Measurements from ENCODE around the gene AFTPH.

The AFTPH gene

DNA sequence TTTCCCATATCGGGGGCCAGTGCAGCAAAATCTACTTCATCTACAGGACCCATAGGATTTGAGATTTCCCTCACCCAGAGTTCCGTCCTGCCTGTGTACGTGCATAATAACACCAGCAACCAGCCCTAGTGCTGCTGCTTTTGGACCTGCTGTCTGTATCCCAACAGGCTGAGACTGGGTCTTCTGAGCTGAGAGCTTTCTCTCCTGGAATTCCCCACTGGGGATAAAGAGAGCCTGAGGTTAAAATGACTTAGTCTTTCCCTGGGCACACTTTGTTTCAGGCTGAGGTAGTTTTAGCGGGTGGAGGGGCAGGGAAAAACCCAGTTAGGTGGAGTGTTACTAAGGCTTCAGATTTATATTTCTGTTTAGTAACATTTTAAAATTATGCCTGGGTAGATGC is 67.1 kb downstream of the AFTPH start:
- no peak for TF ChIP-seq TAF1 (IDR thresholded peaks at IDR 0.05; ENCODE audit: low read depth)
- TF ChIP-seq TCF12 (IDR thresholded peaks at IDR 0.05; ENCODE audit: low read depth): no peak
- TF ChIP-seq NFIC (IDR thresholded peaks at IDR 0.05): no peak
- TF ChIP-seq EP300 (IDR thresholded peaks at IDR 0.05; ENCODE audit: borderline replicate concordance): no peak
- no peak for TF ChIP-seq RAD21 (IDR thresholded peaks at IDR 0.05; ENCODE audit: low read depth)
- TF ChIP-seq YY1 (IDR thresholded peaks at IDR 0.05; ENCODE audit: low read depth): no peak
- TF ChIP-seq, protein P1, sequence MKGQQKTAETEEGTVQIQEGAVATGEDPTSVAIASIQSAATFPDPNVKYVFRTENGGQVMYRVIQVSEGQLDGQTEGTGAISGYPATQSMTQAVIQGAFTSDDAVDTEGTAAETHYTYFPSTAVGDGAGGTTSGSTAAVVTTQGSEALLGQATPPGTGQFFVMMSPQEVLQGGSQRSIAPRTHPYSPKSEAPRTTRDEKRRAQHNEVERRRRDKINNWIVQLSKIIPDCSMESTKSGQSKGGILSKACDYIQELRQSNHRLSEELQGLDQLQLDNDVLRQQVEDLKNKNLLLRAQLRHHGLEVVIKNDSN (IDR thresholded peaks at IDR 0.05): no peak
- TF ChIP-seq, protein P2, sequence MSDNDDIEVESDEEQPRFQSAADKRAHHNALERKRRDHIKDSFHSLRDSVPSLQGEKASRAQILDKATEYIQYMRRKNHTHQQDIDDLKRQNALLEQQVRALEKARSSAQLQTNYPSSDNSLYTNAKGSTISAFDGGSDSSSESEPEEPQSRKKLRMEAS (IDR thresholded peaks at IDR 0.05): no peak
- no peak for TF ChIP-seq EGR1 (IDR thresholded peaks at IDR 0.05)
- TF ChIP-seq, protein P3, sequence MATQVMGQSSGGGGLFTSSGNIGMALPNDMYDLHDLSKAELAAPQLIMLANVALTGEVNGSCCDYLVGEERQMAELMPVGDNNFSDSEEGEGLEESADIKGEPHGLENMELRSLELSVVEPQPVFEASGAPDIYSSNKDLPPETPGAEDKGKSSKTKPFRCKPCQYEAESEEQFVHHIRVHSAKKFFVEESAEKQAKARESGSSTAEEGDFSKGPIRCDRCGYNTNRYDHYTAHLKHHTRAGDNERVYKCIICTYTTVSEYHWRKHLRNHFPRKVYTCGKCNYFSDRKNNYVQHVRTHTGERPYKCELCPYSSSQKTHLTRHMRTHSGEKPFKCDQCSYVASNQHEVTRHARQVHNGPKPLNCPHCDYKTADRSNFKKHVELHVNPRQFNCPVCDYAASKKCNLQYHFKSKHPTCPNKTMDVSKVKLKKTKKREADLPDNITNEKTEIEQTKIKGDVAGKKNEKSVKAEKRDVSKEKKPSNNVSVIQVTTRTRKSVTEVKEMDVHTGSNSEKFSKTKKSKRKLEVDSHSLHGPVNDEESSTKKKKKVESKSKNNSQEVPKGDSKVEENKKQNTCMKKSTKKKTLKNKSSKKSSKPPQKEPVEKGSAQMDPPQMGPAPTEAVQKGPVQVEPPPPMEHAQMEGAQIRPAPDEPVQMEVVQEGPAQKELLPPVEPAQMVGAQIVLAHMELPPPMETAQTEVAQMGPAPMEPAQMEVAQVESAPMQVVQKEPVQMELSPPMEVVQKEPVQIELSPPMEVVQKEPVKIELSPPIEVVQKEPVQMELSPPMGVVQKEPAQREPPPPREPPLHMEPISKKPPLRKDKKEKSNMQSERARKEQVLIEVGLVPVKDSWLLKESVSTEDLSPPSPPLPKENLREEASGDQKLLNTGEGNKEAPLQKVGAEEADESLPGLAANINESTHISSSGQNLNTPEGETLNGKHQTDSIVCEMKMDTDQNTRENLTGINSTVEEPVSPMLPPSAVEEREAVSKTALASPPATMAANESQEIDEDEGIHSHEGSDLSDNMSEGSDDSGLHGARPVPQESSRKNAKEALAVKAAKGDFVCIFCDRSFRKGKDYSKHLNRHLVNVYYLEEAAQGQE (IDR thresholded peaks at IDR 0.05; ENCODE audit: low read depth): no peak
- TF ChIP-seq CREB1 (IDR thresholded peaks at IDR 0.05; ENCODE audit: low read depth): no peak
- no peak for TF ChIP-seq CEBPB (IDR thresholded peaks at IDR 0.05)
- TF ChIP-seq FOXM1 (IDR thresholded peaks at IDR 0.05; ENCODE audit: borderline replicate concordance, low read depth): no peak
- no peak for TF ChIP-seq TEAD4 (IDR thresholded peaks at IDR 0.05)
- no peak for TF ChIP-seq ZBTB7A (IDR thresholded peaks at IDR 0.05; ENCODE audit: low read depth)

DNA sequence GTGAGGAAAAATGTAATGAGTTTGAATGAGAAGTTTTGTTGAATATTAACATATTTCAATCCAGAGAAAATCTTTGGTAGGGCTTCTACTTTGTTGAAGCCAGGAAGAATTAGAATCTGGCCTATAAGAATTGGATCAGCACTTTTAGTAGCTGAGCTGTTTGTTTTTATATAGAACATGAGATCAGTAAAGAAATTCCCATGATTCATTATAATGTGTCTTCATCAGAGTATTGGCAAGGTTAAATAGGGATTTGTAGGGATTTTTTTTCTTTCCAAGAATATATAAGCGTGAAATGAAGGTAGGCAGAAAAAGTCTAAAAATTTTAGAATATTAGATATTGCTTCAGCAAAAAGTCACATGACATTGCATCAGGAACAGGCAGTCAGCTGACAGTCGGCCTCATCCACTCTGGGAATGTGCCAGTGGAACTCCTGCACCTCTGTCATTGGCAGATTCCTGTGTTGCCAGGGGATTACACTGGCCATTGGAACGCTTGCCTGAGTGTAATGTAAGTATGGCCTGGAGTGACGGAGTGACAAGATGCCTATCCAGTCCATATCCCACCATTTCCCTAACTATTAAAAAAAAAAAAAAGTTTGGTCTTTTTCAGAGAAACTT is 69.0 kb downstream of the AFTPH start:
- no peak for TF ChIP-seq RAD21 (IDR thresholded peaks at IDR 0.05; ENCODE audit: low read depth)
- no peak for TF ChIP-seq EGR1 (IDR thresholded peaks at IDR 0.05)
- no peak for TF ChIP-seq CREB1 (IDR thresholded peaks at IDR 0.05; ENCODE audit: low read depth)
- no peak for TF ChIP-seq TEAD4 (IDR thresholded peaks at IDR 0.05)
- TF ChIP-seq FOXM1 (IDR thresholded peaks at IDR 0.05; ENCODE audit: borderline replicate concordance, low read depth): no peak
- TF ChIP-seq, protein P2 (IDR thresholded peaks at IDR 0.05): no peak

- TF ChIP-seq RAD21 (IDR thresholded peaks at IDR 0.05; ENCODE audit: low read depth) (no peak), YY1 (IDR thresholded peaks at IDR 0.05; ENCODE audit: low read depth) (no peak), CEBPB (IDR thresholded peaks at IDR 0.05) (no peak)
Measured at GRCh38 chr2:64594226-64594989, 70.3 kb downstream of the AFTPH start.

- TF ChIP-seq, protein P3 (IDR thresholded peaks at IDR 0.05; ENCODE audit: low read depth): no peak
- TF ChIP-seq RAD21 (IDR thresholded peaks at IDR 0.05; ENCODE audit: low read depth): peak; percentile 65
Measured at GRCh38 chr2:64595397-64596176, 71.5 kb downstream of the AFTPH start.

DNA sequence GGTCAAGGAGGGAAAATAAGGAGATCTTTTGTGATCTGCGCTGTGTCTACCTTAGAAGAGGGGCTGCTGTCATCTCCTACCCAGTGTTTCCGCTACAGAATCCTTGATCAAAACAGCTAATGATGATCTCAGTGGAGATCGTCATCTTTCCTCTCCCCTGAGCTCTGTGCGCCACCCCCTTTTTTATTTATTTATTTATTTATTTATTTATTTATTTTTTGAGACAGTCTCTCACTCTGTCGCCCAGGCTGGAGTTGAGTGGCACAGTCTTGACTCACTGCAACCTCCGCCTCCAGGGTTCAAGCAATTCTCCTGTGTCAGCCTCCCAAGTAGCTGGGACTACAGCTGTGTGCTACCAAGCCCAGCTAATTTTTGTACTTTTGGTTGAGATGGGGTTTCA is 74.1 kb downstream of the AFTPH start:
- TF ChIP-seq CEBPB (IDR thresholded peaks at IDR 0.05) (no peak), TAF1 (IDR thresholded peaks at IDR 0.05; ENCODE audit: low read depth) (no peak)

- TF ChIP-seq, protein P1 (IDR thresholded peaks at IDR 0.05): no peak
- TF ChIP-seq CEBPB (IDR thresholded peaks at IDR 0.05) (no peak), ZBTB7A (IDR thresholded peaks at IDR 0.05; ENCODE audit: low read depth) (no peak), EGR1 (IDR thresholded peaks at IDR 0.05) (no peak), FOXM1 (IDR thresholded peaks at IDR 0.05; ENCODE audit: borderline replicate concordance, low read depth) (no peak), NFIC (IDR thresholded peaks at IDR 0.05) (no peak), YY1 (IDR thresholded peaks at IDR 0.05; ENCODE audit: low read depth) (no peak), TCF12 (IDR thresholded peaks at IDR 0.05; ENCODE audit: low read depth) (no peak), TAF1 (IDR thresholded peaks at IDR 0.05; ENCODE audit: low read depth) (no peak), EP300 (IDR thresholded peaks at IDR 0.05; ENCODE audit: borderline replicate concordance) (no peak), CREB1 (IDR thresholded peaks at IDR 0.05; ENCODE audit: low read depth) (no peak), TEAD4 (IDR thresholded peaks at IDR 0.05) (no peak), RAD21 (IDR thresholded peaks at IDR 0.05; ENCODE audit: low read depth) (no peak)
- TF ChIP-seq, protein P3 (IDR thresholded peaks at IDR 0.05; ENCODE audit: low read depth): no peak
- TF ChIP-seq, protein P2 (IDR thresholded peaks at IDR 0.05): no peak
Measured at GRCh38 chr2:64599469-64599868, 75.3 kb downstream of the AFTPH start.
